Gastroesophageal sphincter (tissue), 4 donors: ENCODE results near the gene HSPA14. TPM values are rescaled to one million over a fixed set of nuclear protein-coding genes. Genes with fewer than 3 reads are reported as not detected.
"Not testable (repeated sequence)": the region's sequence is repeated elsewhere in the genome, so short reads cannot be mapped to it uniquely, and the experiment has no call there.

Experiments
- ATAC-seq: fragments of 150-250 bp; one replicate; pipeline ENCODE4 v1.9.1; 2016; ENCODE audit warnings: mild to moderate bottlenecking, moderate library complexity
- H3K27ac ChIP-seq, 4 donors: fragments of 200-600 bp; sonication (generic) in 3 of 4; 1 replicate in 3 of 4; 2 replicates in 1 of 4; pipeline ENCODE4 v1.5.1; 2016 to 2019
- H3K27me3 ChIP-seq: fragments of 200-600 bp; sonication (generic); one replicate; pipeline ENCODE4 v1.5.1; 2019
- H3K36me3 ChIP-seq, 2 donors: fragments of 200-600 bp; sonication (generic); one replicate each; pipeline ENCODE4 v1.5.1; 2019; ENCODE audit warnings: control low read depth in 1 of 2
- H3K4me1 ChIP-seq, 3 donors: fragments of 200-600 bp; sonication (generic); 1 replicate in 2 of 3; 2 replicates in 1 of 3; pipeline ENCODE4 v1.5.1; 2016 to 2019; ENCODE audit warnings: control low read depth in 2 of 3
- H3K4me3 ChIP-seq, 2 donors: fragments of 200-600 bp; sonication (generic); one replicate each; pipeline ENCODE4 v1.5.1; 2019; ENCODE audit warnings: mild to moderate bottlenecking in 1 of 2, moderate library complexity in 1 of 2
- H3K9me3 ChIP-seq, 3 donors: fragments of 200-600 bp; sonication (generic); one replicate each; pipeline ENCODE4 v1.5.1; 2017 to 2019; ENCODE audit warnings: control low read depth in 2 of 3
- EP300 ChIP-seq: sonication (generic); formaldehyde crosslinking; IDR thresholded peaks from one replicate; pipeline ENCODE4 v1.6.1; 2017; ENCODE audit warnings: antibody characterized with exemption, mild to moderate bottlenecking
- POLR2A ChIP-seq, 2 donors: fragments of 450-650 bp; IDR thresholded peaks; one replicate each; pipeline ENCODE4 v1.6.1; 2017; ENCODE audit warnings: antibody characterized with exemption in 2 of 2, mild to moderate bottlenecking in 2 of 2, moderate library complexity in 1 of 2
- POLR2AphosphoS5 ChIP-seq: sonication (generic); formaldehyde crosslinking; IDR thresholded peaks from one replicate; pipeline ENCODE4 v1.6.1; 2017; ENCODE audit warnings: antibody characterized with exemption
- WGBS, 2 donors: methylation state at CpG; one replicate each; pipeline ENCODE4 v1.1.5; 2018; ENCODE audit warnings: low coverage in 1 of 2; 5-methylcytosine and 5-hydroxymethylcytosine counted together
- total RNA-seq, 4 donors: library from RNA; depleted of rRNA; stranded (reverse); fragments of >200 nt; gene quantifications; one replicate each; pipeline ENCODE4 v1.1.0, GENCODE V29; 2016
- TF ChIP-seq, protein P1 (sequence below), 4 experiments: fragments of 200-600 bp in 2 of 4; fragments of 450-650 bp in 2 of 4; sonication (generic) in 1 of 4; IDR thresholded peaks; one replicate each; pipeline ENCODE4 v1.5.1; 2017 to 2019; ENCODE audit warnings: antibody characterized with exemption in 4 of 4, mild to moderate bottlenecking in 2 of 4, moderate library complexity in 2 of 4

The HSPA14 gene
- total RNA-seq, 4 donors from 2014 or later = 4.8 to 15.1 (median 9.9) TPM

DNA sequence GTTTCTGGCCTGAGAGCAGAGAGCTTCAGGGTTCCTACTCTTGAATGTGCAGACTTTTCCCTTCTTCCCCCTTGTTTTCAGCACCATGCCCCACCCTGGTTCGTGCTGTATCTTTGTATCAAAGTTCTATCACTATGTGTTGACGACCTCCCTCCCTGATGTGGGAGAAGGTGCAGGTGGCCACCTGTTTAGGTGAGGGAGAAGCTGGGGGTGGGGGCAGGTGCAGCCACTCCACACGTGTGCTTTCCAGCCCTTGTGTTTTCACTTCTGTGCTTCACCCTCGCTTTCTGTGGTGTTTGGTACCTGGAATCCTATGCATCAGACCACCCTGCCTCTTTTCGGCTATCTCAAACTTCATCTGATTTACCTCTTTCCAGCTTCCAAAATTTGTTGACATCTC lies 20.9 kb downstream of the HSPA14 start:
- H3K4me3 ChIP-seq = no peak overlapping the region
- TF ChIP-seq POLR2AphosphoS5 (no peak), POLR2A (IDR thresholded peaks at IDR 0.05) (no peak), EP300 (no peak)
- TF ChIP-seq, protein P1, sequence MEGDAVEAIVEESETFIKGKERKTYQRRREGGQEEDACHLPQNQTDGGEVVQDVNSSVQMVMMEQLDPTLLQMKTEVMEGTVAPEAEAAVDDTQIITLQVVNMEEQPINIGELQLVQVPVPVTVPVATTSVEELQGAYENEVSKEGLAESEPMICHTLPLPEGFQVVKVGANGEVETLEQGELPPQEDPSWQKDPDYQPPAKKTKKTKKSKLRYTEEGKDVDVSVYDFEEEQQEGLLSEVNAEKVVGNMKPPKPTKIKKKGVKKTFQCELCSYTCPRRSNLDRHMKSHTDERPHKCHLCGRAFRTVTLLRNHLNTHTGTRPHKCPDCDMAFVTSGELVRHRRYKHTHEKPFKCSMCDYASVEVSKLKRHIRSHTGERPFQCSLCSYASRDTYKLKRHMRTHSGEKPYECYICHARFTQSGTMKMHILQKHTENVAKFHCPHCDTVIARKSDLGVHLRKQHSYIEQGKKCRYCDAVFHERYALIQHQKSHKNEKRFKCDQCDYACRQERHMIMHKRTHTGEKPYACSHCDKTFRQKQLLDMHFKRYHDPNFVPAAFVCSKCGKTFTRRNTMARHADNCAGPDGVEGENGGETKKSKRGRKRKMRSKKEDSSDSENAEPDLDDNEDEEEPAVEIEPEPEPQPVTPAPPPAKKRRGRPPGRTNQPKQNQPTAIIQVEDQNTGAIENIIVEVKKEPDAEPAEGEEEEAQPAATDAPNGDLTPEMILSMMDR (IDR thresholded peaks at IDR 0.05) = no peak
- WGBS, 2 donors = 78% methylated on average over 5 of the region's 5 CpGs; no CpG with 5 or more reads in 1 of the 2 donors
- H3K27ac ChIP-seq = no peak overlapping the region
- H3K9me3 ChIP-seq = no peaks in the 10 kb centered on the region
- H3K27me3 ChIP-seq = no peaks in the 10 kb centered on the region
- no peak for ATAC-seq
- no peaks in the 10 kb centered on the region for H3K4me1 ChIP-seq
- H3K36me3 ChIP-seq = peaks cover 0 to 81% of the 10 kb centered on the region in 2 donors

DNA sequence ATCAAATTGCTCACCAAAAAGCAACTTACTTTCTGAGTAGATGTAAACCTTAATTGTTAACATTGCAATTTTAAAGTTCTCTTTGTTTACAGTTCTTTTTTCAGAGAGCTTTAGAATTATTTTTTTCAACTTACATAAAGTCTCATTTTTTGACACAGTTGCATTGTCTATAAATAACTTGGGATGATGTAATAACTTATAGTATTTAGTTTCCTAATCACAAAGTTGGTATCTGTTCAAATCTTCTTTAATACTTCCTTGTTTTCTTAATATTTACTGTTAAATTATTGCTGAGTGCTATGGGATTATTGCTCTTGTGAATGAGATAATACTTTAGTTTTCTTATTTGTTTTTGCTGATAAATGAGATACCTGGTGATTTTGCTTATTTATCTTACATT lies 21.7 kb downstream of the HSPA14 start:
- H3K4me1 ChIP-seq = no peaks in the 10 kb centered on the region
- no peak for ATAC-seq
- H3K36me3 ChIP-seq = peaks cover 0 to 74% of the 10 kb centered on the region in 2 donors
- no peak overlapping the region for H3K27ac ChIP-seq
- H3K27me3 ChIP-seq = no peaks in the 10 kb centered on the region
- no peak overlapping the region for H3K4me3 ChIP-seq
- TF ChIP-seq EP300 = no peak
- H3K9me3 ChIP-seq = no peaks in the 10 kb centered on the region

DNA sequence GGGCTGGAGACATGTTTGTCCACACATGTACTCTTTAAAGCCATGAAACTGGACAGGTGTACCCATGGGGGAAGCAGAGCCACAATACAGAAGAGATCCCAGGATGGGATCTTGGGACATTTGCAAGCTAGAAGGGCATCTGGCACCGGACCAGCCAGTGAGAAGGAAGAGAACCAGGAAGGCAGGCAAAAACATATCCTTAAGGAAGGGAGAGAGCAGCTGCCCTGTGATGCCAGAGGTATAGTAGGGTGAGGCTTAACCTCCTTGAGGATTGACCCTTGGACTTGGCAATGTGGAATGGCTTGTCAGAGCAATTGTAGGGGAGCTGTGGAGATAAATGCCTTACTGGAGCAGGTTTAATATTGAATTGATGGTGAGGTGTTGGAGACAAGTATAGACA lies 22.7 kb downstream of the HSPA14 start:
- Histone ChIP-seq H3K27me3 (no peaks in the 10 kb centered on the region), H3K4me1 (no peaks in the 10 kb centered on the region), H3K9me3 (no peaks in the 10 kb centered on the region), H3K36me3 (peaks cover 0 to 70% of the 10 kb centered on the region in 2 donors), H3K27ac (no peak overlapping the region), H3K4me3 (no peak overlapping the region)
- WGBS, 2 donors = 86 to 100% methylated on average over 1 of the region's 1 CpG
- TF ChIP-seq EP300 (no peak), POLR2AphosphoS5 (no peak), POLR2A (IDR thresholded peaks at IDR 0.05) (no peak)
- TF ChIP-seq, protein P1 (IDR thresholded peaks at IDR 0.05) = no peak
- no peak for ATAC-seq

DNA sequence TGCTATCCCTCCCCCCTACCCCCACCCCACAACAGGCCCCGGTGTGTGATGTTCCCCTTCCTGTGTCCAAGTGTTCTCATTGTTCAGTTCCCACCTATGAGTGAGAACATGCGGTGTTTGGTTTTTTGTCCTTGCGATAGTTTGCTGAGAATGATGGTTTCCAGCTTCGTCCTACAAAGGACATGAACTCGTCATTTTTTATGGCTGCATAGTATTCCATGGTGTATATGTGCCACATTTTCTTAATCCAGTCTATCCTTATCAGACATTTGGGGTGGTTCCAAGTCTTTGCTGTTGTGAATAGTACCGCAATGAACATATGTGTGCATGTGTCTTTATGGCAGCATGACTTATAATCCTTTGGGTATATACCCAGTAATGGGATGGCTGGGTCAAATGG lies 26.4 kb downstream of the HSPA14 start:
- H3K9me3 ChIP-seq, H3K4me1 ChIP-seq, H3K27ac ChIP-seq, H3K4me3 ChIP-seq, H3K27me3 ChIP-seq, ATAC-seq: not testable (repeated sequence)
- peaks cover 0 to 72% of the 10 kb centered on the region in 2 donors for H3K36me3 ChIP-seq
- 100% methylated on average over 3 of the region's 6 CpGs; no CpG with 5 or more reads in 1 of the 2 donors for WGBS, 2 donors

DNA sequence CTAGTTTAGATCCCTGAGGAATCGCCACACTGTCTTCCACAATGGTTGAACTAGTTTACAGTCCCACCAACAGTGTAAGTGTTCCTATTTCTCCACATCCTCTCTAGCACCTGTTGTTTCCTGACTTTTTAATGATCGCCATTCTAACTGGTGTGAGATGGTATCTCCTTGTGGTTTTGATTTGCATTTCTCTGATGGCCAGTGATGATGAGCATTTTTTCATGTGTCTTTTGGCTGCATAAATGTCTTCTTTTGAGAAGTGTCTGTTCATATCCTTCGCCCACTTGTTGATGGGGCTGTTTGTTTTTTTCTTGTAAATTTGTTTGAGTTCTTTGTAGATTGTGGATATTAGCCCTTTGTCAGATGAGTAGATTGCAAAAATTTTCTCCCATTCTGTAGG lies 26.8 kb downstream of the HSPA14 start:
- not testable (repeated sequence) for H3K4me1 ChIP-seq, ATAC-seq, H3K27me3 ChIP-seq, H3K9me3 ChIP-seq, H3K27ac ChIP-seq, H3K4me3 ChIP-seq
- H3K36me3 ChIP-seq = peaks cover 0 to 74% of the 10 kb centered on the region in 2 donors
- WGBS, 2 donors = 94 to 100% methylated on average over 1 to 3 of the region's 3 CpGs

DNA sequence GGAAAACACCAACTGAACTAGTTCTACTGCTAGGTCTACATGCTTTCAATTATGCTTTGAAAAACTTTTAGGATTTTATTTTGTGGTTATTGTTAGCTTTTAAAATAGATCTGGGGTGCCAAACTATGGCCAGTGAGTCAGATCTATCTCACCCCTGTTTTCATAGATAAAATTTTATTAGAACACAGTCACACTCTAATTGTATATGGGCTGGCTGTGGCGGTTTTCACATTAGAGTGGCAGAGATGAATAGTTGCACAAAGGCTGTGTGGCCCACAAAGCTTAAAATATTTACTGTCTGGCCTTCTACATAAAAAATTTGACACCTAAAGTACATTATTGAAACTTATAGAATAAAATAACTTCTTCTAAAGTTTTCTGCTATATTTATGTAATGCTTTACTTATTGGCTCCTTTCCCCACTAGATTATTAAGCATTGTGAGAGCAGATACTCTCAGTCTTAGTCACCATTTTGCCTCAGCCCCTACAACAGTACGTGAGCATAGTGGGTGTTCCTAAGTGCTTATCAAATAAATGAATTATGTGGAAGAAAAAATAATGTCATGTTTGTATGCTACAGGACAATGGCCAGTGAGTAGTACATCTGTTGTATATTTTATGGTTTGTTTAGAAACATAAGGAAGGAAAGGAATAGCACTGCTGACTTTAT lies 35.1 kb downstream of the HSPA14 start:
- ATAC-seq = no peak
- 63 to 92% methylated on average over 2 of the region's 2 CpGs for whole genome bisulfite sequencing, 2 donors
- no peak overlapping the region for H3K27ac ChIP-seq
- TF ChIP-seq POLR2A (IDR thresholded peaks at IDR 0.05) (no peak), POLR2AphosphoS5 (no peak), EP300 (no peak)
- TF ChIP-seq, protein P1 (IDR thresholded peaks at IDR 0.05) = no peak
- peaks cover 0 to 20% of the 10 kb centered on the region in 2 donors for H3K36me3 ChIP-seq
- no peak overlapping the region for H3K4me3 ChIP-seq
- no peaks in the 10 kb centered on the region for H3K27me3 ChIP-seq
- peaks cover 0 to 22% (median 5%) of the 10 kb centered on the region in 3 donors for H3K4me1 ChIP-seq
- no peaks in the 10 kb centered on the region for H3K9me3 ChIP-seq
